NOMO-1 (cell line): ENCODE data around the gene CASKIN2.
"Not testable (repeated sequence)": the region's sequence is repeated elsewhere in the genome, so short reads cannot be mapped to it uniquely, and the experiment has no call there.

Experiments used
- DNase-seq, 2 experiments: peaks; one replicate each; lab custom pipeline; 2025; ENCODE audit not compliant: unreplicated experiment in 2 of 2; lab: John Stamatoyannopoulos, UW

CASKIN2 gene

GRCh38 chr17:75493476-75494129 lies 21.7 kb downstream of the CASKIN2 start:
- DNase-seq, result no peak

- DNase-seq, result no peak
These were observed 22.7 kb downstream of the CASKIN2 start for GRCh38 chr17:75492555-75493168.

- DNase-seq, result no peak
These were observed 23.7 kb downstream of the CASKIN2 start for GRCh38 chr17:75491680-75492079.

GRCh38 chr17:75490953-75491649 lies 24.2 kb downstream of the CASKIN2 start:
- DNase-seq, result no peak

- no peak for DNase-seq
These were observed 25.1 kb downstream of the CASKIN2 start for GRCh38 chr17:75490173-75490743.

- DNase-seq, result no peak
These were observed 25.8 kb downstream of the CASKIN2 start for GRCh38 chr17:75489511-75489955.

- DNase-seq, result no peak
These were observed 26.4 kb downstream of the CASKIN2 start for GRCh38 chr17:75488693-75489510.

GRCh38 chr17:75487351-75488070 lies 27.8 kb downstream of the CASKIN2 start:
- DNase-seq, result peak; percentile 73 to 87

- no peak for DNase-seq
These were observed 28.4 kb downstream of the CASKIN2 start for GRCh38 chr17:75486951-75487350.

GRCh38 chr17:75486151-75486550 lies 29.2 kb downstream of the CASKIN2 start:
- DNase-seq, result no peak

GRCh38 chr17:75485688-75486087 lies 29.6 kb downstream of the CASKIN2 start:
- no peak for DNase-seq

- DNase-seq, result no peak
These were observed 33.0 kb downstream of the CASKIN2 start for GRCh38 chr17:75482098-75482942.

- DNase-seq, result no peak
These were observed 33.9 kb downstream of the CASKIN2 start for GRCh38 chr17:75481194-75482068.

- no peak for DNase-seq
These were observed 35.1 kb downstream of the CASKIN2 start for GRCh38 chr17:75480281-75480680.

GRCh38 chr17:75478508-75478907 lies 36.8 kb downstream of the CASKIN2 start:
- no peak for DNase-seq

- DNase-seq, result not testable (repeated sequence)
These were observed 37.9 kb downstream of the CASKIN2 start for GRCh38 chr17:75477490-75477862.

GRCh38 chr17:75476752-75477489 lies 38.4 kb downstream of the CASKIN2 start:
- no peak for DNase-seq

GRCh38 chr17:75476271-75476671 lies 39.1 kb downstream of the CASKIN2 start:
- DNase-seq, result no peak
